ENCODE results near the gene PTCD1. TPM values are rescaled to one million over a fixed set of nuclear protein-coding genes. Genes with fewer than 3 reads are reported as not detected.
"Not testable (repeated sequence)": the region's sequence is repeated elsewhere in the genome, so short reads cannot be mapped to it uniquely, and the experiment has no call there.

PTCD1 gene
- total RNA-seq, 2 donors from 2014 or later = 4.3 to 5.4 TPM

GRCh38 chr7:99393355-99394187 is 45.0 kb downstream of the PTCD1 start:
- Mint-ChIP-seq H3K27me3 (no peaks in the 10 kb centered on the region), H3K36me3 (ENCODE audit: low read depth) (peaks cover 100% of the 10 kb centered on the region), H3K4me3 (peak overlapping the region; percentile 57), H3K9me3 (no peaks in the 10 kb centered on the region), H3K27ac (peak overlapping the region; percentile 65), H3K4me1 (peaks cover 9% of the 10 kb centered on the region)
- no peak for ATAC-seq (replicated peaks)

DNA sequence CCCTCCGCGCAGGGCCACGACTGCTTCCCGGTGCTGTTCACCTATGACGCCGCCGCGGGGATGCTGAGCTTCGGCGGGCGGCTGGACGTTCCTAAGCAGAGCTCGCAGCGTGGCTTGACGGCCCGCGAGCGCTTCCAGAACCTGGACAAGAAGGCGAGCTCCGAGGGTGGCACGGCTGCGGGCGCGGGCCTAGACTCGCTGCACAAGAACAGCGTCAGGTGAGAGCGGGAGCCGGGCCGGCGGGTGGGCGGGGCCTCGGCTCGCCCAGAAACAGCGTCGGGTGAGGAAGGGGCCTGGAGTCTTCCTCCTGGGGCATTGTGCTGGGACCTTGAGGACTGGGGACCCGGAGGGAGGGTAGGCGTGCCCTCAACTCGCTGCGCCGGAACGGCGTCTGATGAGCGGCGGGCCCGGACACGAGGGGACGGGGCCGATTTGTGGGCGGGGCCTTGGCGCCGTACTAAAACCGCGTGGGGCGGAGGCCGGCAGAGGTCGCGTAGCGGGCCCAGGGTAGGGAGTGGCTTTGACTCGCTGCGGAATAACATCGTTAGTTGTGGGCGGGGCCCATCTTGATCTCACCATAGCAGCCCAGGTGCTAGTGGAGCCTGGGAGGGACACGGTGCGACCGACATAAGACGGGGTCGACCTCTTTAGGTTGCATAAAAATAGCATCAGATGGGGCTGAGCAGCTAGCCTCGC is 45.8 kb downstream of the PTCD1 start:
- no peaks in the 10 kb centered on the region for H3K27me3 Mint-ChIP-seq
- H3K4me3 Mint-ChIP-seq = peak overlapping the region; percentile 57
- peaks cover 2% of the 10 kb centered on the region for H3K4me1 Mint-ChIP-seq
- peak overlapping the region; percentile 65 for H3K27ac Mint-ChIP-seq
- peak; percentile 86 for ATAC-seq (replicated peaks)
- no peaks in the 10 kb centered on the region for H3K9me3 Mint-ChIP-seq
- H3K36me3 Mint-ChIP-seq (ENCODE audit: low read depth) = peaks cover 100% of the 10 kb centered on the region

DNA sequence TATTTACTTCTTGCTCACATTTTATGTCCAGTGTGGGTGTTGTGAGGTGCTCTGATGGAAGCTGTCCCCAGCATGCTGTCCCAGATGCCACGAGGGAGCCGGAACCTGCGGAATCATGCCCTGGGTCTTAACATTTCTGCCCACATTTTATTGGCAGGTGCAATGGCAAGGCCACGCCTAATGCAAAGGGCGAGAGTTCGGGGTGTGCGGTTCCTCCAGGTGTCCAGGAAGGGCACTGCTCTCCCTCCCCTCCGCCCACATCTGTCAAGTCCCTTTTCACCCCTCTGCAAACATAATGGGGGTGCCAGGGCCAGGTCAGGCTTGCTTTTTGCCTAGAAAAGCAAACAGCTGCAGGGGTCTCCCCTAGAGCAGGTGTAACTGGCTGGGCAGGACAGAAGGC is 46.6 kb downstream of the PTCD1 start:
- Mint-ChIP-seq H3K4me3 (peak overlapping the region; percentile 57), H3K27me3 (no peaks in the 10 kb centered on the region), H3K36me3 (ENCODE audit: low read depth) (peaks cover 100% of the 10 kb centered on the region), H3K4me1 (no peaks in the 10 kb centered on the region), H3K27ac (peak overlapping the region; percentile 48), H3K9me3 (no peaks in the 10 kb centered on the region)
- ATAC-seq (replicated peaks) = no peak

DNA sequence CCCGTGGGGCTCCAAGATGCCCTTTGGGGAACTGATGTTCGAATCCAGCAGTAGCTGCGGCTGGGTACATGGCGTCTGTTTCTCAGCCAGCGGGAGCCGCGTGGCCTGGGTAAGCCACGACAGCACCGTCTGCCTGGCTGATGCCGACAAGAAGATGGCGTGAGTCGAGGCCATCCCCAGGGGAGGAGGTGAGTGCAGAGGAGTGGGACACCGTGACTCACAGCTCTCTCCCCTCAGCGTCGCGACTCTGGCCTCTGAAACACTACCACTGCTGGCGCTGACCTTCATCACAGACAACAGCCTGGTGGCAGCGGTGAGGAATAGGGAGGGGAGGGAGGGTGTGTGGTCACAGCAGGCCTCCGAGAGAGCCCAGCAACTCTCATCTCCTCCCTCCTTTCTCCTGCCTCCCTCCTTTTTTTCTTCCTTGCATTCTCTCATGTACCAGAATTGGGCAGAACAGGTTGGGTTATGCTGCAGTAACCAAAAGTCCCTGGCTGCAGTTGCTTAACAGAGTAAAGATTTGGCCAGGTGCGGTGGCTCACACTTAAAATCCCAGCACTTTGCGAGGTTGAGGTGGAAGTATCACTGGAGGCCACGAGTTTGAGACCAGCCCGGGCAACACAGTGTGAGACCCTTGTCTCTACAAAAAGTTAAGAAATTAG is 47.5 kb downstream of the PTCD1 start:
- ATAC-seq (replicated peaks) = no peak
- no peaks in the 10 kb centered on the region for H3K27me3 Mint-ChIP-seq
- no peak overlapping the region for H3K27ac Mint-ChIP-seq

DNA sequence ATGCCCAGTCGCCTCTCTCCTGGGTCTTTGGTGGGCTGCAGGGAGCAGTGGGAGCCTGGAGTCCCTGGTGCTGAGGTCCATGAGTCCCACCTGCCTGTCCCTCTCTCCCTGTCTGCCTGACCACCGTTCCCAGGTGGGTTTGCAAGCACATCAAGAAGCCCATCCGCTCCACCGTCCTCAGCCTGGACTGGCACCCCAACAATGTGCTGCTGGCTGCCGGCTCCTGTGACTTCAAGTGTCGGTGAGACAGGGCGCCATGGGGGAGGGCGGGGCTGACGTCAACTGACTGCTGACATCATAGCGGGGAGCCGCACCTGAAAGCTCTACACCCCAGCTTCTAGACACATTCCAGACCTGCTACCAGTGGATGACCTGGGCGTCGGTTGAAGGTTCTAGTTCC is 48.8 kb downstream of the PTCD1 start:
- Mint-ChIP-seq H3K27ac (no peak overlapping the region), H3K9me3 (no peaks in the 10 kb centered on the region), H3K27me3 (no peaks in the 10 kb centered on the region), H3K4me3 (no peak overlapping the region), H3K4me1 (no peaks in the 10 kb centered on the region), H3K36me3 (ENCODE audit: low read depth) (peaks cover 100% of the 10 kb centered on the region)
- no peak for ATAC-seq (replicated peaks)

More for the DNA sequence above, 47.5 kb downstream of the PTCD1 start:
- Mint-ChIP-seq H3K4me3 (peak overlapping the region; percentile 57), H3K36me3 (ENCODE audit: low read depth) (peaks cover 100% of the 10 kb centered on the region), H3K9me3 (no peaks in the 10 kb centered on the region), H3K4me1 (no peaks in the 10 kb centered on the region)

GRCh38 chr7:99387912-99388311 is 50.7 kb downstream of the PTCD1 start:
- no peak overlapping the region for H3K4me3 Mint-ChIP-seq
- H3K36me3 Mint-ChIP-seq (ENCODE audit: low read depth) = peaks cover 99% of the 10 kb centered on the region
- H3K27ac Mint-ChIP-seq = no peak overlapping the region
- H3K27me3 Mint-ChIP-seq = no peaks in the 10 kb centered on the region
- ATAC-seq (replicated peaks) = no peak
- H3K9me3 Mint-ChIP-seq = no peaks in the 10 kb centered on the region
- H3K4me1 Mint-ChIP-seq = peaks cover 9% of the 10 kb centered on the region

DNA sequence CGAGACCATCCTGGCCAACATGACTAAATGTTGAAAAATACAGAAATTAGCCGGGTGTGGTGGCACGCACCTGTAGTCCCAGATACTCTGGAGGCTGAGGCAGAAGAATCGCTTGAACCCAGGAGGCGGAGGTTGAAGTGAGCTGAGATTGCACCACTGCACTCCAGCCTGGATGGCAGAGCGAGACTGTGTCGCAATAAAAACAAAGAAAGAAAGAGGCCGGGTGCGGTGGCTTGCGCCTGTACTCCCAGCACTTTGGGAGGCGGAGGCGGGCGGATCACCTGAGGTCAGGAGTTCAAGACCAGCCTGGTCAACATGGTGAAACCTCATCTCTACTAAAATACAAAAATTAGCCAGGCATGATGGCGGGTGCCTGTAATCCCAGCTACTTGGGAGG is 51.4 kb downstream of the PTCD1 start:
- not testable (repeated sequence) for H3K27ac Mint-ChIP-seq; H3K4me1 Mint-ChIP-seq; H3K9me3 Mint-ChIP-seq; H3K4me3 Mint-ChIP-seq; ATAC-seq (replicated peaks); H3K27me3 Mint-ChIP-seq
- peaks cover 94% of the 10 kb centered on the region for H3K36me3 Mint-ChIP-seq (ENCODE audit: low read depth)

GRCh38 chr7:99386584-99387238 is 51.9 kb downstream of the PTCD1 start:
- peak; percentile 50 for ATAC-seq (replicated peaks)
- Mint-ChIP-seq H3K36me3 (ENCODE audit: low read depth) (peaks cover 93% of the 10 kb centered on the region), H3K27me3 (no peaks in the 10 kb centered on the region), H3K4me3 (no peak overlapping the region), H3K4me1 (peaks cover 9% of the 10 kb centered on the region), H3K27ac (no peak overlapping the region), H3K9me3 (no peaks in the 10 kb centered on the region)

DNA sequence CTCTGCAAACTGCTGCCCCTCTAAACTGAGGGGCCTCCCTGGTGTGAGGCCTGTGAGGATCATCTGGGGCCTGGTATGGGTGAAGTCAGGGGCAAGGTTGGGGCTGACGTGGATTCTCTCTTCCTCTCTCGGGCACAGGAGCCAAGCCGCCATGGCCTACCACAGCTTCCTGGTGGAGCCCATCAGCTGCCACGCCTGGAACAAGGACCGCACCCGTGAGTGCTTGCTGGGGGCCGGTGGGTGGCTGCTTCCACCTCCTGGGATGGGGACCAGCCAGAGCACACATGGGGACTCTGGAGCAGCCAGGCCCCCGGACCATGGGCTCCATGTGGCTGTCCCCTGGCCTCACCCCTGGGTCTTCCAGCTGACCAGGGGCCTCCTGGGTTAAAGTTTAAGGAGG is 53.0 kb downstream of the PTCD1 start:
- no peaks in the 10 kb centered on the region for H3K27me3 Mint-ChIP-seq
- H3K27ac Mint-ChIP-seq = peak overlapping the region; percentile 61
- no peak for ATAC-seq (replicated peaks)
- no peaks in the 10 kb centered on the region for H3K9me3 Mint-ChIP-seq
- H3K4me1 Mint-ChIP-seq = peaks cover 15% of the 10 kb centered on the region
- no peak overlapping the region for H3K4me3 Mint-ChIP-seq
- peaks cover 92% of the 10 kb centered on the region for H3K36me3 Mint-ChIP-seq (ENCODE audit: low read depth)

DNA sequence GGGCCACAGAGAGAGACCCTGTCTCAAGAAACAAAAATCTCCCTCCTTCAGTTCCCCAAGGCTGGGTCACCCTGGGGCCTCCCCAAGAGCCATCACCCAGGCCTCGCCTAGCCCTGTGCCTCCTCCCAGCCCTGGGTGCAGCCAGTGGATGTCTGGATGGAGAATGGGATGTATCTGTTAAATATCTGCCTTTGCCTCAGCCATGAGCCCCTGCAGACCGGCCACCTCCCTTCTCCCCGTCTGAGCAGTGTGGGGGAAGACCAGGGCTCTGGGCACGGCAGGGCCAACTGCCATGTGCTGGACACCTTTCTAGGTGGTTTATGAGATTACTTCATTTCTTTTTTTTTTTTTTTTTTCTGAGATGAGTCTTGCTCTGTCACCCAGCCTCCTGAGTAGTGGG is 54.1 kb downstream of the PTCD1 start:
- no peak for ATAC-seq (replicated peaks)
- Mint-ChIP-seq H3K4me3 (no peak overlapping the region), H3K27me3 (no peaks in the 10 kb centered on the region), H3K27ac (peak overlapping the region; percentile 84), H3K9me3 (no peaks in the 10 kb centered on the region), H3K36me3 (ENCODE audit: low read depth) (peaks cover 92% of the 10 kb centered on the region), H3K4me1 (peaks cover 22% of the 10 kb centered on the region)

- Mint-ChIP-seq H3K27ac (peak overlapping the region; percentile 84), H3K4me1 (peaks cover 27% of the 10 kb centered on the region), H3K27me3 (no peaks in the 10 kb centered on the region), H3K36me3 (ENCODE audit: low read depth) (peaks cover 92% of the 10 kb centered on the region), H3K9me3 (no peaks in the 10 kb centered on the region), H3K4me3 (peak overlapping the region; percentile 47)
- no peak for ATAC-seq (replicated peaks)
Observed at GRCh38 chr7:99383791-99384370, 54.7 kb downstream of the PTCD1 start.

DNA sequence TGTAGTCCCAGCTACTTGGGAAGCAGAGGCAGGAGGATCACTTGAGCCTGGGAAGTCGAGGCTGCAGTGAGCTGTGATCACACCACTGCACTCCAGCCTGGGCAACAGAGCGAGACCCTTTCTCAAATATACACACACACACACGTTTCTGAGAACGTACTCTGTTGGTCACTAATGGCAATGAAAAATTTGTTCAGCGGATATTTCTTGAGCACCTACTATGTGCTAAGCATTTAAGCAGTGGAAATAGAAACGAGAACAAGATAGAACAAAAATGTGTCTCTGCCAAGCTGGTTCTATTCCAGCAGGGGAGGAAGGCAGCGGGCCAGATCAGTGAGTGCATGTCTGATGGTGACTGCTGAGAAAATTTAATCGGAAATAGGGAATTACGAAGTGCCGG is 55.4 kb downstream of the PTCD1 start:
- H3K27ac Mint-ChIP-seq = peak overlapping the region; percentile 84
- ATAC-seq (replicated peaks) = no peak
- peaks cover 92% of the 10 kb centered on the region for H3K36me3 Mint-ChIP-seq (ENCODE audit: low read depth)
- H3K4me3 Mint-ChIP-seq = peak overlapping the region; percentile 47
- H3K9me3 Mint-ChIP-seq = no peaks in the 10 kb centered on the region
- H3K27me3 Mint-ChIP-seq = no peaks in the 10 kb centered on the region
- H3K4me1 Mint-ChIP-seq = peaks cover 28% of the 10 kb centered on the region

- no peak for ATAC-seq (replicated peaks)
- H3K27me3 Mint-ChIP-seq = no peaks in the 10 kb centered on the region
- peaks cover 92% of the 10 kb centered on the region for H3K36me3 Mint-ChIP-seq (ENCODE audit: low read depth)
- H3K4me3 Mint-ChIP-seq = peak overlapping the region; percentile 86
- H3K9me3 Mint-ChIP-seq = no peaks in the 10 kb centered on the region
- H3K27ac Mint-ChIP-seq = peak overlapping the region; percentile 96
- peaks cover 31% of the 10 kb centered on the region for H3K4me1 Mint-ChIP-seq
Observed at GRCh38 chr7:99381664-99382075, 56.9 kb downstream of the PTCD1 start.
